Neuronal stem cell (in vitro differentiated cells): Measurements from ENCODE around the gene FBXW11.
"Not testable (repeated sequence)": the region's sequence is repeated elsewhere in the genome, so short reads cannot be mapped to it uniquely, and the experiment has no call there.

ENCODE experiments used
- DNase-seq: peaks from one replicate; pipeline ENCODE4 v3.0.0-alpha.2; 2013; ENCODE audit warnings: low spot score
- H2AFZ ChIP-seq: one replicate; pipeline ENCODE4 v1.6.1; 2013; ENCODE audit warnings: mild to moderate bottlenecking, low read length, inconsistent platforms
- H2AK5ac ChIP-seq: 2 replicates; pipeline ENCODE4 v1.6.1; 2013; ENCODE audit warnings: low read depth, mild to moderate bottlenecking, inconsistent platforms, low read length, moderate library complexity, mixed read lengths
- H2BK120ac ChIP-seq: 2 replicates; pipeline ENCODE4 v1.6.1; 2013; ENCODE audit warnings: low read depth, mild to moderate bottlenecking, inconsistent platforms, low read length, moderate library complexity, mixed read lengths
- H2BK12ac ChIP-seq: one replicate; pipeline ENCODE4 v1.6.1; 2013; ENCODE audit warnings: low read length, inconsistent platforms
- H2BK15ac ChIP-seq: 2 replicates; pipeline ENCODE4 v1.6.1; 2013; ENCODE audit warnings: mild to moderate bottlenecking, low read length, inconsistent platforms, mixed read lengths
- H2BK5ac ChIP-seq: one replicate; pipeline ENCODE4 v1.6.1; 2013; ENCODE audit warnings: inconsistent platforms, mild to moderate bottlenecking, low read length, moderate library complexity
- H3K14ac ChIP-seq: one replicate; pipeline ENCODE4 v1.6.1; 2013; ENCODE audit warnings: low read length, inconsistent platforms
- H3K18ac ChIP-seq: 2 replicates; pipeline ENCODE4 v1.6.1; 2013; ENCODE audit warnings: low read length, inconsistent platforms
- H3K23ac ChIP-seq: 2 replicates; pipeline ENCODE4 v1.6.1; 2013; ENCODE audit warnings: low read depth, mild to moderate bottlenecking, mixed read lengths, low read length, inconsistent platforms; ENCODE audit not compliant: poor library complexity
- H3K27ac ChIP-seq: replicated peaks from 3 replicates; pipeline ENCODE4 v1.5.1; 2013; ENCODE audit warnings: low read length, inconsistent platforms
- H3K27me3 ChIP-seq, 3 experiments: 2 replicates each; pipeline ENCODE4 v1.6.1; 2013; ENCODE audit warnings: low read length in 3 of 3, mild to moderate bottlenecking in 2 of 3, inconsistent platforms in 1 of 3, low read depth in 1 of 3, mixed read lengths in 1 of 3, moderate library complexity in 1 of 3; ENCODE audit not compliant: control insufficient read depth in 3 of 3, insufficient read depth in 3 of 3
- H3K36me3 ChIP-seq, 2 donors: replicated peaks in 1 of 2; 2 replicates each; pipeline ENCODE4 v1.6.1; 2013; ENCODE audit warnings: low read length in 2 of 2; ENCODE audit not compliant: control insufficient read depth in 2 of 2, insufficient read depth in 2 of 2
- H3K4ac ChIP-seq: 2 replicates; pipeline ENCODE4 v1.6.1; 2013; ENCODE audit warnings: inconsistent platforms, mild to moderate bottlenecking, low read length, moderate library complexity
- H3K4me1 ChIP-seq, 2 donors: 1 replicate in 1 of 2; 2 replicates in 1 of 2; pipeline ENCODE4 v1.6.1; 2013; ENCODE audit warnings: low read length in 2 of 2, low read depth in 1 of 2; ENCODE audit not compliant: control insufficient read depth in 2 of 2, insufficient read depth in 1 of 2
- H3K4me2 ChIP-seq: one replicate; pipeline ENCODE4 v1.6.1; 2013; ENCODE audit warnings: mild to moderate bottlenecking, low read length, inconsistent platforms; ENCODE audit not compliant: insufficient read depth, poor library complexity, severe bottlenecking
- H3K4me3 ChIP-seq, 2 donors: 2 replicates each; pipeline ENCODE4 v1.5.1; 2013; ENCODE audit warnings: low read length in 2 of 2, mild to moderate bottlenecking in 2 of 2, inconsistent platforms in 1 of 2, moderate library complexity in 1 of 2
- H3K79me1 ChIP-seq: one replicate; pipeline ENCODE4 v1.6.1; 2013; ENCODE audit warnings: low read depth, mild to moderate bottlenecking, inconsistent platforms, low read length, moderate library complexity
- H3K9ac ChIP-seq: one replicate; pipeline ENCODE4 v1.6.1; 2013; ENCODE audit warnings: mild to moderate bottlenecking, low read depth, low read length, inconsistent platforms; ENCODE audit not compliant: poor library complexity
- H3K9me3 ChIP-seq, 2 donors: replicated peaks in 1 of 2; 2 replicates each; pipeline versions ENCODE3 to v1.6.1; 2013; ENCODE audit warnings: low read length in 2 of 2, mild to moderate bottlenecking in 2 of 2, inconsistent platforms in 1 of 2, low read depth in 1 of 2, mixed read lengths in 1 of 2, moderate library complexity in 1 of 2; ENCODE audit not compliant: control insufficient read depth in 2 of 2, insufficient read depth in 1 of 2
- H4K8ac ChIP-seq: one replicate; pipeline ENCODE4 v1.6.1; 2013; ENCODE audit warnings: low read depth, mild to moderate bottlenecking, inconsistent platforms, low read length, moderate library complexity
- H4K91ac ChIP-seq: one replicate; pipeline ENCODE4 v1.6.1; 2013; ENCODE audit warnings: low read length, low read depth, mild to moderate bottlenecking, inconsistent platforms; ENCODE audit not compliant: poor library complexity
- WGBS, 2 donors: extraction: QIAGEN DNeasy Blood & Tissue Kit; methylation state at CpG; one replicate each; pipeline ENCODE4 v1.1.7; 2013; ENCODE audit warnings: missing lambda C conversion rate in 2 of 2, mixed read lengths in 1 of 2; ENCODE audit not compliant: insufficient read length in 2 of 2, insufficient replicate concordance in 1 of 2; ENCODE audit errors: extremely low coverage in 2 of 2; 5-methylcytosine and 5-hydroxymethylcytosine counted together

Gene FBXW11

GRCh38 chr5:171886037-171886436 lies 120.4 kb downstream of the FBXW11 start:
- H2BK5ac ChIP-seq, result not testable (repeated sequence)

GRCh38 chr5:171882118-171882517 lies 124.3 kb downstream of the FBXW11 start:
- Histone ChIP-seq H3K36me3 (peaks cover 11 to 57% of the 10 kb centered on the region in 2 donors), H3K18ac (no peak overlapping the region), H3K4me1 (no peaks in the 10 kb centered on the region), H3K23ac (no peak overlapping the region), H2AK5ac (no peak overlapping the region), H3K27me3 (no peaks in the 10 kb centered on the region), H4K91ac (no peak overlapping the region), H2BK15ac (no peak overlapping the region), H4K8ac (no peak overlapping the region), H3K4me2 (no peak overlapping the region), H2AFZ (no peak overlapping the region), H2BK12ac (no peak overlapping the region), H3K14ac (no peak overlapping the region), H2BK120ac (no peak overlapping the region), H3K79me1 (no peaks in the 10 kb centered on the region), H3K4ac (no peak overlapping the region), H3K9ac (no peak overlapping the region), H3K9me3 (no peaks in the 10 kb centered on the region), H3K27ac (no peak overlapping the region), H3K4me3 (no peak overlapping the region), H2BK5ac (no peak overlapping the region)
- DNase-seq, result no peak
- no CpG with 5 or more reads among the region's 4 CpGs for WGBS, 2 donors

More at GRCh38 chr5:171886037-171886436, 120.4 kb downstream of the FBXW11 start:
- not testable (repeated sequence) for H2BK12ac ChIP-seq, H2BK120ac ChIP-seq, H4K8ac ChIP-seq, H3K4me2 ChIP-seq, H4K91ac ChIP-seq, H3K9ac ChIP-seq, H2AFZ ChIP-seq, H2AK5ac ChIP-seq, H3K18ac ChIP-seq, H3K14ac ChIP-seq, H3K79me1 ChIP-seq, H3K9me3 ChIP-seq, H3K4me1 ChIP-seq, H3K27me3 ChIP-seq, H3K4ac ChIP-seq, H2BK15ac ChIP-seq, H3K4me3 ChIP-seq, DNase-seq, H3K23ac ChIP-seq, H3K27ac ChIP-seq
- no CpG with 5 or more reads among the region's 2 CpGs for WGBS, 2 donors
- peaks cover 7 to 55% of the 10 kb centered on the region in 2 donors for H3K36me3 ChIP-seq

DNA sequence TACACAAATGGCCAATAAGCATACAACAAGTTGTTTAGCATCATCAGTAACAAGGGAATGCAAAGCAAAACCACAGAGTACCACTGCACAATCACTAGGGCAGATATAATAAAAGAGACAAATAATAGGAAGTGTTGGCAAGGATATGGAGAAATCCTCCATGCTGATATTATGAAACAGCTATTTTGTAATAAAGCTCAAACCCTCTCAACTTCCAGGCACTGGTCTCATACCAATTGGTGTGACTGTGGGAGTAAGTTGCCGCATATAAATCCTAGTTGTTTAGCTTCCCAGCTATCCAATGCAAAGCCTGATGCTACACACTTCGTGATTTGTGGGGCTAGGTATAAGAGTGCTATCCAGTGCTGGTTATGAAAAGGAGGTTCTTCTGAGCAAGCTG lies 132.2 kb downstream of the FBXW11 start:
- Histone ChIP-seq H4K91ac (no peak overlapping the region), H3K14ac (no peak overlapping the region), H2BK15ac (no peak overlapping the region), H3K9me3 (no peaks in the 10 kb centered on the region), H4K8ac (no peak overlapping the region), H3K36me3 (peaks cover 31 to 95% of the 10 kb centered on the region in 2 donors), H3K27me3 (no peaks in the 10 kb centered on the region), H3K4me1 (peaks cover 0 to 2% of the 10 kb centered on the region in 2 donors), H3K27ac (no peak overlapping the region), H3K9ac (no peak overlapping the region), H2BK12ac (no peak overlapping the region), H3K4me2 (no peak overlapping the region), H2BK120ac (no peak overlapping the region), H2BK5ac (no peak overlapping the region), H2AFZ (no peak overlapping the region), H3K79me1 (no peaks in the 10 kb centered on the region), H3K23ac (no peak overlapping the region), H3K4ac (no peak overlapping the region), H3K4me3 (no peak overlapping the region), H2AK5ac (no peak overlapping the region), H3K18ac (no peak overlapping the region)
- no CpG with 5 or more reads among the region's 2 CpGs for WGBS, 2 donors
- DNase-seq, result no peak

DNA sequence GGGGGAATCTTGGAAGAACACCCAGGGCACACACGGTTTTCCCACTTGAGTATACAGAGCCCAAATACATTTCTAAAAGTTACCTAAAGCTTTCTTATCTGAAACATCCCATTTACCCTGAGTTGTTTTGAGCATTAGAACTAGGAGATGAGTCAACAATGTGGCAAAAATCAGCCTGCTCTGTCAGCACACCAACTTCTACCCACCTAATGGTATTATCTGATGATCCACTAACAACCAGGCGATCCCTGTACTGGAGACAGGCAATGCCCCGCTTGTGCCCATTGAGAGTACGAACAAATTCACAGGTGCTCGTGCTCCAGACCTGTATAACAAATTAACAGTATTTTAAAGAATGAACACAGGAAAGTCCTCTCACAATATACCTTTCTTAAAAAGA lies 133.8 kb downstream of the FBXW11 start:
- no peak for DNase-seq
- H2AFZ ChIP-seq, result no peak overlapping the region
- no peak overlapping the region for H3K4me2 ChIP-seq
- WGBS, 2 donors, result no CpG with 5 or more reads among the region's 5 CpGs
- no peak overlapping the region for H3K14ac ChIP-seq
- no peak overlapping the region for H3K23ac ChIP-seq
- peaks cover 0 to 2% of the 10 kb centered on the region in 2 donors for H3K4me1 ChIP-seq
- no peak overlapping the region for H2BK12ac ChIP-seq
- no peak overlapping the region for H2BK15ac ChIP-seq
- H3K27ac ChIP-seq, result no peak overlapping the region
- no peak overlapping the region for H2BK5ac ChIP-seq
- H3K4ac ChIP-seq, result no peak overlapping the region
- H3K36me3 ChIP-seq, result peaks cover 37 to 95% of the 10 kb centered on the region in 2 donors
- H4K91ac ChIP-seq, result no peak overlapping the region
- no peak overlapping the region for H2AK5ac ChIP-seq
- no peak overlapping the region for H3K9ac ChIP-seq
- no peaks in the 10 kb centered on the region for H3K9me3 ChIP-seq
- H3K27me3 ChIP-seq, result no peaks in the 10 kb centered on the region
- no peak overlapping the region for H3K4me3 ChIP-seq
- H2BK120ac ChIP-seq, result no peak overlapping the region
- H3K79me1 ChIP-seq, result no peaks in the 10 kb centered on the region
- no peak overlapping the region for H3K18ac ChIP-seq
- no peak overlapping the region for H4K8ac ChIP-seq
